GM12874 (cell line): Measurements from ENCODE around the gene DUSP5.

Experiments
- TF ChIP-seq, protein P1 (sequence below): IDR thresholded peaks from 2 replicates; pipeline ENCODE4 v1.5.1; 2011; ENCODE audit warnings: low read depth, mild to moderate bottlenecking, control low read depth, low read length, moderate library complexity; ENCODE audit not compliant: insufficient read depth

The DUSP5 gene

DNA sequence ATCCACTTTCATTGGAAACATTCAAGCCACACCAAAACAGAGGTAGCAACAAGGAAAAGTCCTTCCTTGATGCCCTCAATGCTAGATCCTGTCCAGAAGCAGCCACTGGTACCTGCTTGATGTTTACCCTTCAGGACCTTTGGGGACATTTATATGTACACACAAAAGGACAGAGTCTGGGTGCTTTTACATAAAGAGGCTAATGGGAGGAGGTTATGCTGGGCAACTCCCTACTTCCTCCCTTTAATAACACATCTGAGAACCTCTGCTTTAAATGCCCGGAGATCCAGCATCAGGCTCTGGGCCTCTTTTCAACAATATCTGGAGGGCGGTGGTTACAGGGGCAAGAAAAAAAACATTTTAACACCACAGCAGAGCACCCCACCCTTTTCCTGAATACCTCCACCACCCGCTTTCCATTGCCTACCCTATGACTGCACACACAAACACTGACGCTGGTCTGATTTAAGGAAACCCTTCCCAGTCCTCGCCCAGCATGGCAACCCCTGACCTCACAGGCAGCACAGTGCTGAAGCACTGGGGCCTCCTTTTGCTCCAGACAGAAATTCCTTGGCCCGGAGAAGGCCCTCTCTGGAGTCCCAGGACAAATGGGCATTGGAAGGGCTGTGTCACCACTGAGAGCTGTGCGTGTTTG, 39.3 kb upstream of the DUSP5 start:
- TF ChIP-seq, protein P1, sequence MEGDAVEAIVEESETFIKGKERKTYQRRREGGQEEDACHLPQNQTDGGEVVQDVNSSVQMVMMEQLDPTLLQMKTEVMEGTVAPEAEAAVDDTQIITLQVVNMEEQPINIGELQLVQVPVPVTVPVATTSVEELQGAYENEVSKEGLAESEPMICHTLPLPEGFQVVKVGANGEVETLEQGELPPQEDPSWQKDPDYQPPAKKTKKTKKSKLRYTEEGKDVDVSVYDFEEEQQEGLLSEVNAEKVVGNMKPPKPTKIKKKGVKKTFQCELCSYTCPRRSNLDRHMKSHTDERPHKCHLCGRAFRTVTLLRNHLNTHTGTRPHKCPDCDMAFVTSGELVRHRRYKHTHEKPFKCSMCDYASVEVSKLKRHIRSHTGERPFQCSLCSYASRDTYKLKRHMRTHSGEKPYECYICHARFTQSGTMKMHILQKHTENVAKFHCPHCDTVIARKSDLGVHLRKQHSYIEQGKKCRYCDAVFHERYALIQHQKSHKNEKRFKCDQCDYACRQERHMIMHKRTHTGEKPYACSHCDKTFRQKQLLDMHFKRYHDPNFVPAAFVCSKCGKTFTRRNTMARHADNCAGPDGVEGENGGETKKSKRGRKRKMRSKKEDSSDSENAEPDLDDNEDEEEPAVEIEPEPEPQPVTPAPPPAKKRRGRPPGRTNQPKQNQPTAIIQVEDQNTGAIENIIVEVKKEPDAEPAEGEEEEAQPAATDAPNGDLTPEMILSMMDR, result no peak

DNA sequence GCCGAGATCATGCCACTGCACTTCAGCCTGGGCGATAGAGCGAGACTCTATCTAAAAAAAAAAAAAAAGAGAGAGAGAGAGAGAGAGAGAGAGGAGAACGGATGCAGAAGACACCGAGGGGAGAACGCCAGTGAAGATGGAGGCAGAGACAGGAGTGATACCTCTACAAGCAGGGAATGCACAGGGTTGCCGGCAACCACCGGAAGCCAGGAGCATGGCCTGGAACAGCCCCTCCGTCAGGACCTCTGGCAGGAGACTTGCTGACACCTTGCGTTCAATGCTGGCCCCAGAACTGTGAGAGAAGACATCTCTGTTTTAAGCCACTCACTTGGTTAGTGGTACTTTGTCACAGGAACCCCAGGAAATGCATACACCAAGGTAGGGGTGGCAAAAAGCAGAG, 38.1 kb upstream of the DUSP5 start:
- TF ChIP-seq, protein P1, result no peak

DNA sequence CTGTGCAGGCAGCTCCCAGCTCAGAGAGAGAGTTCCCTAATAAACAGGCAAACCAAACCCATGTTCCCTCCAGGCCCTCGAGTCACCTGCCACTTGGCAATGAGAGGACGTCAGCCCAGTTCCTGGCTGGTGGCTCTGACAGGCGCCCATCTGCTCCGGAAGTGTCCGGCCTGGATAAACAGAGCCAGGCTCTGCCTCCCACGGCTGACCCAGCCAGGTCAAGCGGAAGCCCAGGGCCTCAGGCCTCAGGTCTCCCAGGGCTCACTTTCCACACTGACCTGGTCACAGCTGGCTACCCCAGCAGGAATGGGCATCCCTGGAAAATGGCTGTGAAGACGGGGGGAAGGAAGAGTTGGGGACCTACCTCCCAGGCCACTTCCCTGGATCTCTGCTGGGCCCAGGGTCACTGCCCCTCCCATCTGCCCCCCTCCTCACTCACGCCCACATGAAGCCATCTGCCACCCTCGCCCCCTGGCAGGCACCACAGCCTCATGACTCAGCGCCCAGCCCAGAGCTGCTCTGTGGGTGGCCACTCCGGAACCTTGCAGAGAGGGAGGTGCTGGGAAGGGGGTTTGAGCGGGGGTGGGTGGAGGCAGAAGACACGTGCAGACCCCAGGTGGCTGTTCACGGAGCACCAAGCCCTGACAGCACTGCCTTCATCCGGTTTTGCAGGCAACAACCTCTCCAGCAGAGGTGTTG, 37.4 kb upstream of the DUSP5 start:
- TF ChIP-seq, protein P1, result no peak

DNA sequence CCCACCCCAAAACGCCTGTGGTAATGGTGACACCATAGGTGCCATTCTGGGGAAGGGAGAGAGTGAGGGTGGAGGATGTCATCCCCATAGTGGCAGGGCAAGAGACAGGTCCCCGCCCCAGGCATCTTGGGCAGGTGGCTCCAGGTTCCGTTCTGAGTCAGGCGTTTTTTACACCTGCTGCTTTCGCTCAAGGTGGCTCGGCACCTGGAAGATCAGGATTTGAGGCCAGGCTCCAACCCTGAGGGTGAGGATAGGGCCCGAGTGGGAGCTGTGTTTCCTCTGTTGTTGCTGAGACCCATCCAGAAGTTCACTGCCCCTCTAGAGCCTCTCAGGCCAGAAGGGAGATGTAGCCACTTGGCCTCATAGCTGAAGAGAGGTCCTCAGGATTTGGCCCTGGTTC, 36.6 kb upstream of the DUSP5 start:
- TF ChIP-seq, protein P1, result no peak

DNA sequence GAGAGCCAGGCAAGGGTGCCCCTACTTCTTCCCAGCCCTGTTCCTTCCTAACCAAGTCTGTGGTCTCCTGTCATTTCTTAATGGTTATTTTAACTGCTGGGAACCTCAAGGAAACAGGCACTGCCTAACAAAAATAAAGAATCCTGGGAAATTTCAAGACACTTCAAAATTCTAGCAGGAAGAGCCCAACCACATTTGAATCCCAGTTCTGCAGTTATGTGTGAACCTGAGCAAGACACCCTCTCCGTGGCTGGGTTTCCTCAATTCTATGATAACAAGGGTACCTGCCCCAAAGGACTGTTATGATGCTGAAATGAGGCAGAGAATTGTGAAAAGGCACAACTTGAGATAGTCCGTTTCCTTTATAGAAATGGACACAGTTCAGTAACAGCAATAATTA, 36.2 kb upstream of the DUSP5 start:
- TF ChIP-seq, protein P1, result no peak

DNA sequence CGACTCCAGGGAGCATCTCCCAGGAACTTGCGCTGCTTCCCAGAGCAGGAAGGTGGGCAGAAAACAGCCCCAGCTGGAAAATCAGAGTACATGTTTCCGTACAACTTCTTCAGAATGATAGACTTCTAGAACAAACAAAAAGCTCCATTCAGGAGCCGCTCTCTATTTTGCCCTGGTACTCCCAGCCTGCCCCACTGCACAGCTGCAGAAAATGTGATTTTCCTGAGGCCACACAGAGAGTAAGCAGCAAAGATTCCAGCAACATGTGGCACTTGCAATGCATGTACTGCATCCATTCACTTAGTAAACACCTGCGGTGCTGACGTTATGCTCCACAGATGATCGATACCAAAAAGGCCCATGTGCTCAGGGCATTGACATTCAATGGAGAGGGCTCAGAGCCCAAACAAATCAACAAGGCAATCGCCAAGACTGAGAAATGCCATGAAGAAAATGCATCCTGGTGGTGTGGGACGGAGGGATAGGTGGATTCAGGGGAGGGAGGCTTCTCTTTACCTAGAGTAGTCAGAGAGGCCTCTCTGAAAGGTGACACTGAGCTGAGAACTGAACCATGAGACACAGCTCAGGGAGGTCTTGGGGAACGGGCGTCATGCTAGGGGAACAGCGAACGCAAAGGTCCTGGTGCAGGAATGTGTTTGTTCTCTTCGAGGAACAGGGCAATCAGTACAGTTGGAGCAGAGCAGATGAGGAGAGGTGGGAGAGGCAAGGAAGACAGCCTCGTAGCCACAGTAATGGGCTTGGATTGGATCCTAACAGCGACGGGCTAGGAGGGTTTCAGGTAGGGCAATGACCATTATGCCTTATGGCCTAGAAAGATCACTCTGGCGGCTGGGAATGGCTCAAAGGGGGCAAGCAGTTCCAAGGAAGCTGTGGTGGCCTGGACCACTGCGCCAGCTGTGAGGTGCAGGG, 35.3 kb upstream of the DUSP5 start:
- TF ChIP-seq, protein P1, result no peak

DNA sequence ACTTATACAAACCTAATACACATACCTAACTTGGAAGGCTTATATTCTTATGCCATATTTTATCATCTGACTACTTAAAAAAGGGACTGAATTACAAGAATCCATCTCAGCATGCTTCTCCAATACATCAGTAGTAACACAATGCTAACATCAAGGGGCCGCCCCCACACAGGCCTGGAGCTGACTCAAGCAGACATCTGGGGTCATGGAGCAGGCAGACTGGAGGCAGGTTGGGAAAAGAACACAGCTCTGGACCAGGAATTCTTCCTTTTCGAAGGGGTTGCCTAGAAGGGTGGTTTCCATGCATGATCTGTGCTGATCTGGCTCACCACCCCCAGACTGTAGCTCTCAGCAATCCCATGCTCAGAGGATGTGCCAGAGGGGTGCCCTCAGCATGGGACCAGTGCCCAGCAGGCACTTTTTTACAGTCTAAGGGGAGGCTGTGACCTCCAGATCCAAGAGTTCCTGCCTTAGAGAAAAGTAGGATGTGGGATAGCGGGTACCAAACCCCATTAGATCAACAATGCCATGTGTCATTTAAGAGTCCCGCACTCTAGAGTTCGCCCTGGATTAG, 26.1 kb upstream of the DUSP5 start:
- TF ChIP-seq, protein P1, result no peak
